ENCODE data around the gene WDR12.

GRCh38 chr2:202858601-202859000 lies 52.9 kb downstream of the WDR12 start:
- no peak for TF ChIP-seq CTCF (conservative IDR thresholded peaks at IDR 0.05; ENCODE audit: low read length)
- no peak for TF ChIP-seq EZH2phosphoT487 (IDR thresholded peaks at IDR 0.05; ENCODE audit: borderline replicate concordance, low read depth, low read length)

All from OCI-LY7 (cell line).